ENCODE measurements around the gene ZGPAT. TPM values are rescaled to one million over a fixed set of nuclear protein-coding genes. Genes with fewer than 3 reads are reported as not detected.

ZGPAT gene
- total RNA-seq, 1 donor from 2014 or later = 34.6 TPM

- Mint-ChIP-seq H3K27ac (no peak overlapping the region), H3K9me3 (no peaks in the 10 kb centered on the region), H3K27me3 (ENCODE audit: low read depth) (no peaks in the 10 kb centered on the region), H3K4me3 (no peak overlapping the region), H3K4me1 (no peaks in the 10 kb centered on the region), H3K36me3 (no peaks in the 10 kb centered on the region)
- no peak for TF ChIP-seq CTCF (IDR thresholded peaks at IDR 0.05; ENCODE audit: unreplicated experiment)
- no peak for DNase-seq (ENCODE audit: low spot score in 2 of 2, unreplicated experiment in 2 of 2)
Measured at GRCh38 chr20:63783970-63784369, 76.1 kb downstream of the ZGPAT start.

- Mint-ChIP-seq H3K36me3 (no peaks in the 10 kb centered on the region), H3K27ac (no peak overlapping the region), H3K9me3 (no peaks in the 10 kb centered on the region), H3K27me3 (ENCODE audit: low read depth) (no peaks in the 10 kb centered on the region), H3K4me3 (no peak overlapping the region), H3K4me1 (no peaks in the 10 kb centered on the region)
- TF ChIP-seq CTCF (IDR thresholded peaks at IDR 0.05; ENCODE audit: unreplicated experiment) = no peak
- DNase-seq (ENCODE audit: low spot score in 2 of 2, unreplicated experiment in 2 of 2) = no peak
Measured at GRCh38 chr20:63785691-63786131, 77.9 kb downstream of the ZGPAT start.

Other genes with a start within 250 kb of the ZGPAT start
- gene KCNQ2, start 235.4 kb upstream of the ZGPAT start, total RNA-seq = 9.7 to 11.8 TPM (median 10.0 TPM) in 3 replicates
- gene EEF1A2, start 209.0 kb upstream of the ZGPAT start, total RNA-seq = 14.4 to 15.6 TPM (median 14.6 TPM) in 3 replicates
- 258 to 271 TPM (median 269 TPM) in 3 replicates for gene PPDPF, start 187.3 kb upstream of the ZGPAT start, total RNA-seq
- 0.11 to 0.18 TPM in 2 of 3 replicates, not detected in the other for gene PTK6, start 170.7 kb upstream of the ZGPAT start, total RNA-seq
- not detected in 3 replicates for gene SRMS, start 160.3 kb upstream of the ZGPAT start, total RNA-seq
- gene FNDC11, start 153.9 kb upstream of the ZGPAT start, total RNA-seq = 0.86 to 1.4 TPM (median 1.1 TPM) in 3 replicates
- gene HELZ2, start 133.8 kb upstream of the ZGPAT start, total RNA-seq = 35.1 to 44.4 TPM (median 40.0 TPM) in 3 replicates
- gene GMEB2, start 80.9 kb upstream of the ZGPAT start, total RNA-seq = 16.1 to 17.2 TPM (median 17.0 TPM) in 3 replicates
- gene STMN3, start 54.6 kb upstream of the ZGPAT start, total RNA-seq = 29.9 to 34.1 TPM (median 32.1 TPM) in 3 replicates
- gene RTEL1, start 49.7 kb upstream of the ZGPAT start, total RNA-seq = 38.7 to 45.2 TPM (median 42.2 TPM) in 3 replicates
- 1.6 TPM in 1 of 3 replicates, not detected in the others for gene TNFRSF6B, start 11.4 kb upstream of the ZGPAT start, total RNA-seq
- gene ARFRP1, start 63 bp upstream of the ZGPAT start, total RNA-seq = 45.3 to 47.2 TPM (median 46.1 TPM) in 3 replicates
- 13.8 to 18.4 TPM (median 16.5 TPM) in 3 replicates for gene LIME1, start 28.6 kb downstream of the ZGPAT start, total RNA-seq
- gene SLC2A4RG, start 31.7 kb downstream of the ZGPAT start, total RNA-seq = 114 to 122 TPM (median 122 TPM) in 3 replicates
- gene ZBTB46, start 123.2 kb downstream of the ZGPAT start, total RNA-seq = 11.3 to 11.6 TPM (median 11.6 TPM) in 3 replicates
- gene ABHD16B, start 153.5 kb downstream of the ZGPAT start, total RNA-seq = not detected in 3 replicates
- 73.1 to 77.3 TPM (median 73.8 TPM) in 3 replicates for gene TPD52L2, start 157.2 kb downstream of the ZGPAT start, total RNA-seq
- gene DNAJC5, start 187.1 kb downstream of the ZGPAT start, total RNA-seq = 40.6 to 43.2 TPM (median 41.6 TPM) in 3 replicates
- 56.8 to 60.0 TPM (median 58.0 TPM) in 3 replicates for gene UCKL1, start 248.4 kb downstream of the ZGPAT start, total RNA-seq

Data from mesothelial cell of epicardium (in vitro differentiated cells).